PC-3 (cell line): ENCODE measurements around the gene LIPC.

Source experiments
- CTCF ChIP-seq: fragments of 300-600 bp; sonication (generic); conservative IDR thresholded peaks from 2 replicates; pipeline ENCODE4 v1.5.1; 2017; ENCODE audit warnings: antibody characterized with exemption, low read depth, mild to moderate bottlenecking, low read length
- EZH2 ChIP-seq: fragments of 300-600 bp; sonication (generic); IDR thresholded peaks from one replicate; pipeline ENCODE4 v1.6.1; 2017; ENCODE audit warnings: antibody characterized with exemption, mild to moderate bottlenecking, low read length; ENCODE audit not compliant: unreplicated experiment

GRCh38 chr15:58583171-58583908 lies 151.5 kb downstream of the LIPC start:
- TF ChIP-seq CTCF = no peak
- TF ChIP-seq EZH2 = no peak
